HL-60 (cell line): ENCODE results near the gene TET3.

ENCODE experiments used
- CTCF ChIP-seq: IDR thresholded peaks from one replicate; pipeline ENCODE4 v1.5.1; 2011; ENCODE audit warnings: low read length, control low read depth, inconsistent platforms; ENCODE audit not compliant: insufficient read depth
- GABPA ChIP-seq: IDR thresholded peaks from 2 replicates; pipeline ENCODE4 v1.6.1; 2012; ENCODE audit warnings: low read depth
- POLR2AphosphoS5 ChIP-seq: IDR thresholded peaks from 2 replicates; pipeline ENCODE4 v1.6.1; 2012; ENCODE audit warnings: low read depth
- REST ChIP-seq: IDR thresholded peaks from 2 replicates; pipeline ENCODE4 v1.6.1; 2012; ENCODE audit warnings: low read depth; ENCODE audit not compliant: insufficient replicate concordance
- SPI1 ChIP-seq: IDR thresholded peaks from 2 replicates; pipeline ENCODE4 v1.6.1; 2012; ENCODE audit warnings: low read depth, mild to moderate bottlenecking, borderline replicate concordance

GRCh38 chr2:74004212-74005182 lies 19.8 kb downstream of the TET3 start:
- TF ChIP-seq CTCF (no peak), SPI1 (no peak), GABPA (no peak), REST (no peak), POLR2AphosphoS5 (no peak)
